ENCODE results near the gene ACACA.

The ACACA gene

DNA sequence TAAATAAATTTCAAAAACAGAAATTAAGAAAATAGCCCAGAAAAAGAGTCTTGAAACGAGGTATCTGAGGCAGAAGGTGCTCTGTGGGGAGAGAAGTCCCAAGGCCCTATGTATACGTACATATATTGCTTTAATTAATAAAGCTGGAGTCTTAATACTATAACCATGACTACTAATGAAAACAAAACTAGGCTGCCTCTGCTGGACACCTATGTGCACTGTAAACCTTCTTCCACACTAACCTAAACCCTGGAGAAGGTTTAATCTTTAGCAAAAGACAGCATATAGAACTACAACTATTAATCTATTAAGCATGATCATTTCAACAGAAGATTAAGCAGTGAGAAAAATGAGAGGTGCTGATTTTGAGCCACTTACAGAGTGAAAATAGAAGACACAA lies 184.8 kb downstream of the ACACA start:
- DNase-seq (ENCODE audit: low read depth in 1 of 2, low spot score in 1 of 2) = no peak

GRCh38 chr17:37220607-37220953 lies 186.1 kb downstream of the ACACA start:
- DNase-seq (ENCODE audit: low read depth in 1 of 2, low spot score in 1 of 2) = peak in 1 of 2 experiments; percentile 59
- no peak for TF ChIP-seq JUND (IDR thresholded peaks at IDR 0.05; ENCODE audit: low read depth)
- in situ Hi-C loops (cut with HindIII; ENCODE audit: low pct_unique_long_range_greater_than_20kb, low sequenced_read_pairs) = no loop called here

More for the DNA sequence above, 184.8 kb downstream of the ACACA start:
- in situ Hi-C loops (cut with HindIII; ENCODE audit: low pct_unique_long_range_greater_than_20kb, low sequenced_read_pairs) = no loop called here
- no peak for TF ChIP-seq JUND (IDR thresholded peaks at IDR 0.05; ENCODE audit: low read depth)

GRCh38 chr17:37219876-37220606 lies 186.6 kb downstream of the ACACA start:
- no peak for TF ChIP-seq JUND (IDR thresholded peaks at IDR 0.05; ENCODE audit: low read depth)
- in situ Hi-C loops (cut with HindIII; ENCODE audit: low pct_unique_long_range_greater_than_20kb, low sequenced_read_pairs) = no loop called here
- no peak for DNase-seq (ENCODE audit: low read depth in 1 of 2, low spot score in 1 of 2)

DNA sequence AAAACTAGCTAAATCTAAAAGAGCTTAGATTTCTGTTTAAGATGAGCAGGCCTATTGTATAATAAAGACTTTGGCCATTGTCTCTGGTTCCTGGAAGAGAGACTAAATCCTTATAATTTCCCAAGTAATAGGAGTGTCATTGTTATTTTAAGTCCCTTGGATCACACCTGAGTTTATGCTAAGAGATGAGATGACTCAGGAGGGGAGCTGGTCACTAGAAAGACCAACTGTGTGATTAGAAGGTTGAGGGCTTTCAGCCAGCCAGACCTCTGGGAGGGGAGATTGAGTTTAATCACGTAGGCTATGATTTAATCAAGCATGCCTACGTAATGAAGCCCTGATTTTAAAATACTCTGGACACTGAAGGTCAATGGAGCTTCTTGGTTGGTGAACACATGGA lies 187.8 kb downstream of the ACACA start:
- no peak for DNase-seq (ENCODE audit: low read depth in 1 of 2, low spot score in 1 of 2)
- in situ Hi-C loops (cut with HindIII; ENCODE audit: low pct_unique_long_range_greater_than_20kb, low sequenced_read_pairs) = no loop called here

DNA sequence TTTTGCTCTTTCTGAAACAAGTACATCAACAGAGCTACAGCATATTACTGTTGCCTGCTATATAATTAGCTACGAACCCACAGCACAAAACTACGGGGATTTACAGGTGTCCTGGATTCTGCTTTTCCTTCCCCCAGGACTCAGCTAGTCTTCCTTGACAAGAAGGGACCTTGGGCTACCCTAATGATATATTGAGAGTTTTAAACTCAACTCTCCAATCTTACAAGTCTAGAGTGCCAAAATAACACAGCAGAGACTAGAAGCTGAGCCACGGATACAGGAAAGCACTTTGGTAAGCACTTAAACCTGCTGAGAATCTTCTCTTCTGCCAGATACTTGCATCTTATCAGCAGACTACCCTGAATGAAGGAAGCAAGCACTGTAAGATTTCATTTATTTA lies 192.2 kb downstream of the ACACA start:
- no peak for DNase-seq (ENCODE audit: low read depth in 1 of 2, low spot score in 1 of 2)
- in situ Hi-C loops (cut with HindIII; ENCODE audit: low pct_unique_long_range_greater_than_20kb, low sequenced_read_pairs) = no loop called here
- TF ChIP-seq JUND (IDR thresholded peaks at IDR 0.05; ENCODE audit: low read depth) = no peak

More for the DNA sequence above, 187.8 kb downstream of the ACACA start:
- TF ChIP-seq JUND (IDR thresholded peaks at IDR 0.05; ENCODE audit: low read depth) = no peak

- in situ Hi-C loops (cut with HindIII; ENCODE audit: low pct_unique_long_range_greater_than_20kb, low sequenced_read_pairs) = no loop called here
- no peak for DNase-seq (ENCODE audit: low read depth in 1 of 2, low spot score in 1 of 2)
- TF ChIP-seq JUND (IDR thresholded peaks at IDR 0.05; ENCODE audit: low read depth) = no peak
Measured at GRCh38 chr17:37213927-37214326, 192.7 kb downstream of the ACACA start.

DNA sequence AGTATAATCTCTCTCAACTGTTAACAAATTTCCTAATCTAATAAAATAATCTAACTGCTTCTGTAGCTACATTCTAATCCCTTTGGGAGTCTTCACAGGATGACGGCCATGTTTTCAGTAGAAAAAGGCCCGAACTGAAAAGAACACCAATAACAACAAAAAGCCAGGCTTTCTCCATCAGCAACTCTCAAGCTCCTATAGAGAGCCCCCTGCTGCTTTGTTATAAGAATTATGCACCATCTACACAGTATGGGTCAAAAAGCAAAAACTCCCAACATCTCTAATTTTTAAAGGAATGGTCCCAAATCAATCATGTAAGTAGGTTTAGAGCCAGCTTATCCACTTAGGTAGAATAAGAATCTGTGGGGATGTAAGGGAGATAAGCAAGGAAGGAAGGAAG lies 194.5 kb downstream of the ACACA start:
- no peak for TF ChIP-seq JUND (IDR thresholded peaks at IDR 0.05; ENCODE audit: low read depth)
- no peak for DNase-seq (ENCODE audit: low read depth in 1 of 2, low spot score in 1 of 2)
- in situ Hi-C loops (cut with HindIII; ENCODE audit: low pct_unique_long_range_greater_than_20kb, low sequenced_read_pairs) = no loop called here

- no peak for DNase-seq (ENCODE audit: low read depth in 1 of 2, low spot score in 1 of 2)
- no peak for TF ChIP-seq JUND (IDR thresholded peaks at IDR 0.05; ENCODE audit: low read depth)
- in situ Hi-C loops (cut with HindIII; ENCODE audit: low pct_unique_long_range_greater_than_20kb, low sequenced_read_pairs) = no loop called here
Measured at GRCh38 chr17:37211136-37211535, 195.5 kb downstream of the ACACA start.

- in situ Hi-C loops (cut with HindIII; ENCODE audit: low pct_unique_long_range_greater_than_20kb, low sequenced_read_pairs) = no loop called here
- no peak for DNase-seq (ENCODE audit: low read depth in 1 of 2, low spot score in 1 of 2)
Measured at GRCh38 chr17:37207103-37207502, 199.5 kb downstream of the ACACA start.

GRCh38 chr17:37206299-37206698 lies 200.3 kb downstream of the ACACA start:
- in situ Hi-C loops (cut with HindIII; ENCODE audit: low pct_unique_long_range_greater_than_20kb, low sequenced_read_pairs) = no loop called here
- no peak for DNase-seq (ENCODE audit: low read depth in 1 of 2, low spot score in 1 of 2)
- no peak for TF ChIP-seq JUND (IDR thresholded peaks at IDR 0.05; ENCODE audit: low read depth)

More at GRCh38 chr17:37207103-37207502, 199.5 kb downstream of the ACACA start:
- TF ChIP-seq JUND (IDR thresholded peaks at IDR 0.05; ENCODE audit: low read depth) = no peak

DNA sequence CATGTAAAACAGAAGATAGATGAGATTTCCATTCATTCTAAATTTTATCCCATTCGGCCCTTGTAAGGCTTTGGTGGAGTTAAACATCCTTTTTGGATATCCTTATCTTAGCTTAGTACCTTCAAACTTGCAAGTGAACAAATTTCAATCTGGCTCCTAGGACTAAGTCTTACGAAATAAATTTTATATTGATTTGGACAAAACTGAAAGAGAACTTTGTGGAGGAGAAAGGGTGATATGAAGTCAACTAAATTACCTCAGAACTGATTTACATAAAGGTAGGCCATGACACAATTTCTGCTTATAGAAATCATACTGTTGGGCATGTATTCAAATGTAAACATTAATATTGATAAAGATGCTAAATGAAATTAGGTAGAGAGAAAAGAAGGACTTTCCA lies 206.1 kb downstream of the ACACA start:
- in situ Hi-C loops (cut with HindIII; ENCODE audit: low pct_unique_long_range_greater_than_20kb, low sequenced_read_pairs) = no loop called here
- DNase-seq (ENCODE audit: low read depth in 1 of 2, low spot score in 1 of 2) = no peak
- no peak for TF ChIP-seq JUND (IDR thresholded peaks at IDR 0.05; ENCODE audit: low read depth)

DNA sequence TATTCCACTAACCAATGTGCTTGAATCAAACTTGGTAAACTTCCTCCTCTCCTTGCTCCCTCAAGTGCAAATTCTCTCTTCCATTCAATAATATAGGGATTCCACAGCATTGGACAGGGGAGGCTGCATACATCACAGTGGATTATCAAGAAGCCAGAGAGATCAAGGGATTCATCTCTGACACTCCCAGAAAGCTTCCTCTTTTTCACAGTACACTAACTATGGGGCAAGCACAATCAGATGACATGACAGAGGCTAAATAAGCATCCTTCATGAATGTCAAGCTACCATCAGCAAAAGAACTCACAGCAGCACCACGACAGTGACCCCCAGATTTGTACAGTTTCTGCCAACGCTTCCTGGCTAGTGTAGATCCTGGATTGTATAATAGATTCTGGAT lies 209.3 kb downstream of the ACACA start:
- in situ Hi-C loops (cut with HindIII; ENCODE audit: low pct_unique_long_range_greater_than_20kb, low sequenced_read_pairs) = no loop called here
- no peak for DNase-seq (ENCODE audit: low read depth in 1 of 2, low spot score in 1 of 2)
- no peak for TF ChIP-seq JUND (IDR thresholded peaks at IDR 0.05; ENCODE audit: low read depth)

- in situ Hi-C loops (cut with HindIII; ENCODE audit: low pct_unique_long_range_greater_than_20kb, low sequenced_read_pairs) = no loop called here
- no peak for DNase-seq (ENCODE audit: low read depth in 1 of 2, low spot score in 1 of 2)
- no peak for TF ChIP-seq JUND (IDR thresholded peaks at IDR 0.05; ENCODE audit: low read depth)
Measured at GRCh38 chr17:37194208-37194607, 212.4 kb downstream of the ACACA start.

DNA sequence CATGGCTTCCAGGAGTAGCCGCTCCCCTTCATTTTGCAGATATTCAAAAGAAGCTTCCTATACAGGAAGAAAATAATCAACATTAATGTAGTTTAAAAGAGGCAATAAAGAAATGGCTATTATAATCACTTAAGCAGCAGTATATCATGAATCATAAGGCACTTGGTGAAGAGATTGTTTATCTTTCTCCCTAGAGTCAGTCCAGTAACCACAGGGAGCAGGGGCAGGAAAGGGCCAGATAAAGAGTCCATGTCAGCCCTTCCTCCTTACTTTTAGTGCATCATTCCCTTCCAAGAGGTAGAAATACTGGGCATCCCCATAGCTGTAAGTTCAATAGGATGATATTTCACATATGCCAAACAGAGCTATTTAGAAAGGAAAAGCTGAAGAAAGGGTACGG lies 215.4 kb downstream of the ACACA start:
- TF ChIP-seq JUND (IDR thresholded peaks at IDR 0.05; ENCODE audit: low read depth) = no peak
- in situ Hi-C loops (cut with HindIII; ENCODE audit: low pct_unique_long_range_greater_than_20kb, low sequenced_read_pairs) = no loop called here
- DNase-seq (ENCODE audit: low read depth in 1 of 2, low spot score in 1 of 2) = no peak
